PC-9 (cell line): ENCODE measurements around the gene TPI1.

Experiments used
- EZH2 ChIP-seq: fragments of 200-600 bp; sonication (generic); IDR thresholded peaks from 2 replicates; pipeline ENCODE4 v1.8.0; 2017; ENCODE audit warnings: antibody characterized with exemption, low read depth
- TF ChIP-seq, protein P1 (sequence below): fragments of 200-600 bp; sonication (generic); conservative IDR thresholded peaks from 2 replicates; pipeline ENCODE4 v1.6.1; 2017; ENCODE audit warnings: mixed run types, antibody characterized with exemption, mild to moderate bottlenecking, moderate library complexity

DNA sequence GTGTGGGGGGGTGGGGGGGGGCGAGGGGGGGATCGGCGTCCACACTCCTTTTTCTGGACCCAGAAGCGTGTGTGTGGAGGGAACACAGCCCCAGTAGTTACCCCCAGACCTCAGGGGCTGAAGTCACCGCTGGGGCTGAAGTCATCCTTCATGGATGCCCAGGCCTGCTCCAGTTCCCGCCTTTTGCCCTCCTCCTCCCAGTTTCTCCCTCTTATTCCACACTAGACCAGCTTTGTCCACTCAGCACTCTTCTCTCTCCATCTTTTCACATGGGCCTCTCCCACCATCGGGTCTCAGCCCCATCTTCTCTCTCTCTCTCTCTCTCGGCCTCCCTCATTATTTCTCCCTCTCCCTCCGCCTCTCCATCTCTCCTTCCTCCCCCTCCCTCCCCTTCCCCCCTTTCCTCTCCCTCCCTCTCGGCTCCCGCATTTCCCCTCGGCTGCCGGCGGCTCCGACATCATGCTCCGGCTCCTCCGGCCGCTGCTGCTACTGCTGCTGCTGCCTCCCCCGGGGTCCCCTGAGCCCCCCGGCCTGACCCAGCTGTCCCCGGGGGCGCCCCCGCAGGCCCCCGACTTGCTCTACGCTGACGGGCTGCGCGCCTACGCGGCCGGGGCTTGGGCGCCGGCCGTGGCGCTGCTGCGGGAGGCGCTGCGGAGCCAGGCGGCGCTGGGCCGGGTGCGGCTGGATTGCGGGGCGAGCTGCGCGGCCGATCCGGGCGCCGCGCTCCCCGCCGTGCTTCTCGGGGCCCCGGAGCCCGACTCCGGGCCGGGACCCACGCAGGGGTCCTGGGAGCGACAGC lies 39.1 kb upstream of the TPI1 start, which contains the start of gene P3H3:
- TF ChIP-seq, protein P1, sequence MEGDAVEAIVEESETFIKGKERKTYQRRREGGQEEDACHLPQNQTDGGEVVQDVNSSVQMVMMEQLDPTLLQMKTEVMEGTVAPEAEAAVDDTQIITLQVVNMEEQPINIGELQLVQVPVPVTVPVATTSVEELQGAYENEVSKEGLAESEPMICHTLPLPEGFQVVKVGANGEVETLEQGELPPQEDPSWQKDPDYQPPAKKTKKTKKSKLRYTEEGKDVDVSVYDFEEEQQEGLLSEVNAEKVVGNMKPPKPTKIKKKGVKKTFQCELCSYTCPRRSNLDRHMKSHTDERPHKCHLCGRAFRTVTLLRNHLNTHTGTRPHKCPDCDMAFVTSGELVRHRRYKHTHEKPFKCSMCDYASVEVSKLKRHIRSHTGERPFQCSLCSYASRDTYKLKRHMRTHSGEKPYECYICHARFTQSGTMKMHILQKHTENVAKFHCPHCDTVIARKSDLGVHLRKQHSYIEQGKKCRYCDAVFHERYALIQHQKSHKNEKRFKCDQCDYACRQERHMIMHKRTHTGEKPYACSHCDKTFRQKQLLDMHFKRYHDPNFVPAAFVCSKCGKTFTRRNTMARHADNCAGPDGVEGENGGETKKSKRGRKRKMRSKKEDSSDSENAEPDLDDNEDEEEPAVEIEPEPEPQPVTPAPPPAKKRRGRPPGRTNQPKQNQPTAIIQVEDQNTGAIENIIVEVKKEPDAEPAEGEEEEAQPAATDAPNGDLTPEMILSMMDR = no peak
- peak; percentile 91 for TF ChIP-seq EZH2
